H9 (cell line): ENCODE data around the gene GLCCI1. TPM values are rescaled to one million over a fixed set of nuclear protein-coding genes. Genes with fewer than 3 reads are reported as not detected.

Source experiments
- DNase-seq: peaks from one replicate; pipeline ENCODE4 v3.0.0-alpha.2; 2017
- H2AFZ ChIP-seq: one replicate; pipeline ENCODE4 v1.6.1; 2013; ENCODE audit warnings: mild to moderate bottlenecking, low read length, control low read depth, moderate library complexity
- H2AK5ac ChIP-seq: 2 replicates; pipeline ENCODE4 v1.6.1; 2013; ENCODE audit warnings: low read length, control low read depth, mixed read lengths; ENCODE audit not compliant: insufficient read length
- H2BK120ac ChIP-seq: one replicate; pipeline ENCODE4 v1.6.1; 2013; ENCODE audit warnings: low read depth, mild to moderate bottlenecking, low read length, control low read depth, inconsistent platforms; ENCODE audit not compliant: poor library complexity, severe bottlenecking
- H2BK12ac ChIP-seq: 2 replicates; pipeline ENCODE4 v1.6.1; 2013; ENCODE audit warnings: low read length, control low read depth, mixed read lengths, low read depth; ENCODE audit not compliant: insufficient read length
- H2BK15ac ChIP-seq: 2 replicates; pipeline ENCODE4 v1.6.1; 2013; ENCODE audit warnings: low read depth, low read length, control low read depth
- H2BK20ac ChIP-seq: one replicate; pipeline ENCODE4 v1.6.1; 2013; ENCODE audit warnings: low read depth, mild to moderate bottlenecking, low read length, control low read depth, inconsistent platforms; ENCODE audit not compliant: poor library complexity, severe bottlenecking
- H2BK5ac ChIP-seq: 2 replicates; pipeline ENCODE4 v1.6.1; 2013; ENCODE audit warnings: low read length, control low read depth, mixed read lengths; ENCODE audit not compliant: insufficient read length
- H3K14ac ChIP-seq: 2 replicates; pipeline ENCODE4 v1.6.1; 2013; ENCODE audit warnings: low read length, control low read depth; ENCODE audit not compliant: insufficient read depth
- H3K18ac ChIP-seq: 2 replicates; pipeline ENCODE4 v1.6.1; 2013; ENCODE audit warnings: low read depth, mild to moderate bottlenecking, mixed read lengths, low read length, control low read depth; ENCODE audit not compliant: insufficient read length
- H3K23ac ChIP-seq: 2 replicates; pipeline ENCODE4 v1.6.1; 2013; ENCODE audit warnings: low read length, control low read depth, mixed read lengths, low read depth; ENCODE audit not compliant: insufficient read length
- H3K23me2 ChIP-seq: 2 replicates; pipeline ENCODE4 v1.6.1; 2013; ENCODE audit warnings: low read depth, mild to moderate bottlenecking, mixed read lengths, low read length, control low read depth; ENCODE audit not compliant: insufficient read length, poor library complexity, severe bottlenecking
- H3K27ac ChIP-seq: 2 replicates; pipeline ENCODE4 v1.5.1; 2013; ENCODE audit warnings: low read length, control low read depth, mixed read lengths, low read depth; ENCODE audit not compliant: insufficient read length
- H3K27me3 ChIP-seq: 2 replicates; pipeline ENCODE4 v1.6.1; 2013; ENCODE audit warnings: low read length, control low read depth, inconsistent platforms; ENCODE audit not compliant: insufficient read depth
- H3K4ac ChIP-seq: 2 replicates; pipeline ENCODE4 v1.6.1; 2013; ENCODE audit warnings: low read depth, mild to moderate bottlenecking, control low read depth, inconsistent platforms, low read length, moderate library complexity
- H3K4me1 ChIP-seq: 2 replicates; pipeline ENCODE4 v1.6.1; 2013; ENCODE audit warnings: low read length, control low read depth, inconsistent platforms; ENCODE audit not compliant: insufficient read depth
- H3K4me2 ChIP-seq: 2 replicates; pipeline ENCODE4 v1.6.1; 2013; ENCODE audit warnings: low read length, control low read depth, mixed read lengths; ENCODE audit not compliant: insufficient read length, insufficient read depth
- H3K56ac ChIP-seq: 2 replicates; pipeline ENCODE4 v1.6.1; 2013; ENCODE audit warnings: low read depth, mild to moderate bottlenecking, mixed read lengths, low read length, control low read depth; ENCODE audit not compliant: insufficient read length
- H3K79me1 ChIP-seq: 2 replicates; pipeline ENCODE4 v1.6.1; 2013; ENCODE audit warnings: low read depth, mild to moderate bottlenecking, moderate library complexity, low read length, control low read depth, inconsistent platforms; ENCODE audit not compliant: insufficient read depth, poor library complexity, severe bottlenecking
- H3K79me2 ChIP-seq: 2 replicates; pipeline ENCODE4 v1.6.1; 2013; ENCODE audit warnings: low read length, control low read depth, inconsistent platforms; ENCODE audit not compliant: insufficient read depth
- H3K9ac ChIP-seq: 2 replicates; pipeline ENCODE4 v1.6.1; 2013; ENCODE audit warnings: low read length, control low read depth, mixed read lengths; ENCODE audit not compliant: insufficient read length; ENCODE audit errors: extremely low read depth
- H3K9me3 ChIP-seq: one replicate; pipeline ENCODE4 v1.6.1; 2013; ENCODE audit warnings: low read depth, low read length, inconsistent platforms; ENCODE audit not compliant: control insufficient read depth
- H3T11ph ChIP-seq: one replicate; pipeline ENCODE4 v1.6.1; 2013; ENCODE audit warnings: mild to moderate bottlenecking, low read length, control low read depth, inconsistent platforms
- H4K20me1 ChIP-seq: one replicate; pipeline ENCODE4 v1.6.1; 2013; ENCODE audit not compliant: control insufficient read depth, insufficient read length, insufficient read depth
- H4K5ac ChIP-seq: 2 replicates; pipeline ENCODE4 v1.6.1; 2013; ENCODE audit warnings: low read depth, mild to moderate bottlenecking, mixed read lengths, low read length, control low read depth; ENCODE audit not compliant: insufficient read length
- H4K8ac ChIP-seq: replicated peaks from 2 replicates; pipeline ENCODE4 v1.6.1; 2013; ENCODE audit warnings: low read length, control low read depth, mixed read lengths, low read depth; ENCODE audit not compliant: insufficient read length
- H4K91ac ChIP-seq: 2 replicates; pipeline ENCODE4 v1.6.1; 2013; ENCODE audit warnings: low read depth, mild to moderate bottlenecking, moderate library complexity, mixed read lengths, low read length, control low read depth; ENCODE audit not compliant: insufficient read length
- H3K27ac Mint-ChIP-seq, 3 experiments: 2 replicates in 2 of 3; 3 replicates in 1 of 3; pipeline ENCODE4 v1.8.0; 2020 to 2021; ENCODE audit warnings: mixed read lengths in 3 of 3, mild to moderate bottlenecking in 1 of 3, moderate library complexity in 1 of 3
- H3K27me3 Mint-ChIP-seq: 2 replicates; pipeline ENCODE4 v1.8.0; 2021; ENCODE audit warnings: low read depth, mild to moderate bottlenecking, moderate library complexity, mixed read lengths
- H3K36me3 Mint-ChIP-seq, 3 experiments: 2 replicates in 2 of 3; 3 replicates in 1 of 3; pipeline ENCODE4 v1.8.0; 2020 to 2021; ENCODE audit warnings: low read depth in 3 of 3, mixed read lengths in 3 of 3; ENCODE audit not compliant: insufficient read depth in 1 of 3
- H3K4me1 Mint-ChIP-seq, 2 experiments: 2 replicates each; pipeline ENCODE4 v1.8.0; 2020; ENCODE audit warnings: mixed read lengths in 2 of 2
- H3K4me3 Mint-ChIP-seq, 2 experiments: 2 replicates in 1 of 2; 3 replicates in 1 of 2; pipeline ENCODE4 v1.8.0; 2020 to 2021; ENCODE audit warnings: mild to moderate bottlenecking in 2 of 2, mixed read lengths in 2 of 2, moderate library complexity in 1 of 2
- H3K9me3 Mint-ChIP-seq, 2 experiments: 2 replicates in 1 of 2; 3 replicates in 1 of 2; pipeline ENCODE4 v1.8.0; 2020; ENCODE audit warnings: mild to moderate bottlenecking in 2 of 2, mixed read lengths in 2 of 2, moderate library complexity in 1 of 2
- WGBS: extraction: QIAGEN DNeasy Blood & Tissue Kit; methylation state at CpG from one replicate; pipeline ENCODE4 v1.1.7; 2013; ENCODE audit warnings: missing lambda C conversion rate, low lambda C conversion rate, mixed read lengths; ENCODE audit not compliant: insufficient read length; ENCODE audit errors: extremely low coverage; 5-methylcytosine and 5-hydroxymethylcytosine counted together
- total RNA-seq: library from RNA; stranded (reverse); gene quantifications from 2 replicates; pipeline ENCODE4 v1.2.1, GENCODE V29; 2021
- TF ChIP-seq, protein P1 (sequence below): fragments of 200-600 bp; sonication (generic); conservative IDR thresholded peaks from 3 replicates; pipeline ENCODE4 v1.8.0; 2021; ENCODE audit warnings: antibody characterized with exemption, mild to moderate bottlenecking

Gene GLCCI1
- total RNA-seq, 1 experiment from 2014 or later = 19.1 TPM

DNA sequence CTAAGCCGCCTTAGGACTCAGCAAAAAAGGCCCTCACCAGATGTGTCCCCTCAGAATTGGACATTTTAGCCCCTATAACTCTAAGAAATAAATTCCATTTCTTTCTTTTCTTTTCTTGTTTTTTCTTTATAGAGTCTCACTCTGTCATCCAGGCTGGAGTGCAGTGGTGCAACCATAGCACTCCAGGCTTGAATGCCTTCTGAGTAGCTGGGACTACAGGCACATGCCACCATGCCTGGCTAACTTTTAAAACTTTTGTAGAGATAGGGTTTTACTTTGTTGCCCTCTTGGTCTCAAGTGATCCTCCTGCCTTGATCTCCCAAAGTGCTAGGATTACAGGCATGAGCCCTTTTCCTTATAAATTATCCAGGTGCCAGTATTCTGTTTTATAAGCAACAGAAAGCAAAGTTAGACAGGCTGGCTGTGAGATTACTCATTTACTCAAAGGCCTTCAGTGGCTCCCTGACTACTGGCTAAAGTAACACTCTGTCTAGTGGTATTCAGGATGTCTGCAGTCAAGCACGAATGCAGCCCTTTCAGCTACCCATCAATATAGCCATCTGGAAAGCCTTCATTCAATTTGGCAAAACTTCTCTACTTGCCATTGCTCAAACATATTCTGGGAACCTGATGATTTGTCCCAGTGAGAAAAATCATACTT lies 164.7 kb downstream of the GLCCI1 start:
- Histone ChIP-seq H2AFZ (no peak overlapping the region), H4K20me1 (no peaks in the 10 kb centered on the region), H3K56ac (no peak overlapping the region), H3K79me1 (no peaks in the 10 kb centered on the region), H3K23me2 (no peaks in the 10 kb centered on the region), H2BK5ac (no peak overlapping the region), H3K14ac (no peak overlapping the region), H3K27me3 (no peaks in the 10 kb centered on the region), H3K4ac (no peak overlapping the region), H2AK5ac (no peak overlapping the region), H3K9ac (no peak overlapping the region), H4K5ac (no peak overlapping the region), H3K27ac (no peak overlapping the region), H3K9me3 (no peaks in the 10 kb centered on the region), H3T11ph (no peak overlapping the region), H3K18ac (no peak overlapping the region), H3K79me2 (no peaks in the 10 kb centered on the region), H4K8ac (no peak overlapping the region), H3K23ac (no peak overlapping the region), H2BK15ac (no peak overlapping the region), H2BK120ac (no peak overlapping the region), H3K4me2 (no peak overlapping the region), H2BK20ac (no peak overlapping the region), H2BK12ac (no peak overlapping the region), H3K4me1 (no peaks in the 10 kb centered on the region), H4K91ac (no peak overlapping the region)
- Mint-ChIP-seq H3K36me3 (no peaks in the 10 kb centered on the region), H3K27ac (no peak overlapping the region), H3K27me3 (no peaks in the 10 kb centered on the region), H3K4me1 (no peaks in the 10 kb centered on the region; a peak in 1 of 4 replicates), H3K9me3 (no peaks in the 10 kb centered on the region; a peak in 1 of 5 replicates), H3K4me3 (no peak overlapping the region)
- no CpG with 5 or more reads among the region's 2 CpGs for WGBS
- DNase-seq = no peak
- TF ChIP-seq, protein P1, sequence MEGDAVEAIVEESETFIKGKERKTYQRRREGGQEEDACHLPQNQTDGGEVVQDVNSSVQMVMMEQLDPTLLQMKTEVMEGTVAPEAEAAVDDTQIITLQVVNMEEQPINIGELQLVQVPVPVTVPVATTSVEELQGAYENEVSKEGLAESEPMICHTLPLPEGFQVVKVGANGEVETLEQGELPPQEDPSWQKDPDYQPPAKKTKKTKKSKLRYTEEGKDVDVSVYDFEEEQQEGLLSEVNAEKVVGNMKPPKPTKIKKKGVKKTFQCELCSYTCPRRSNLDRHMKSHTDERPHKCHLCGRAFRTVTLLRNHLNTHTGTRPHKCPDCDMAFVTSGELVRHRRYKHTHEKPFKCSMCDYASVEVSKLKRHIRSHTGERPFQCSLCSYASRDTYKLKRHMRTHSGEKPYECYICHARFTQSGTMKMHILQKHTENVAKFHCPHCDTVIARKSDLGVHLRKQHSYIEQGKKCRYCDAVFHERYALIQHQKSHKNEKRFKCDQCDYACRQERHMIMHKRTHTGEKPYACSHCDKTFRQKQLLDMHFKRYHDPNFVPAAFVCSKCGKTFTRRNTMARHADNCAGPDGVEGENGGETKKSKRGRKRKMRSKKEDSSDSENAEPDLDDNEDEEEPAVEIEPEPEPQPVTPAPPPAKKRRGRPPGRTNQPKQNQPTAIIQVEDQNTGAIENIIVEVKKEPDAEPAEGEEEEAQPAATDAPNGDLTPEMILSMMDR = no peak
